Measurements from ENCODE around the gene PDILT.

Gene PDILT

DNA sequence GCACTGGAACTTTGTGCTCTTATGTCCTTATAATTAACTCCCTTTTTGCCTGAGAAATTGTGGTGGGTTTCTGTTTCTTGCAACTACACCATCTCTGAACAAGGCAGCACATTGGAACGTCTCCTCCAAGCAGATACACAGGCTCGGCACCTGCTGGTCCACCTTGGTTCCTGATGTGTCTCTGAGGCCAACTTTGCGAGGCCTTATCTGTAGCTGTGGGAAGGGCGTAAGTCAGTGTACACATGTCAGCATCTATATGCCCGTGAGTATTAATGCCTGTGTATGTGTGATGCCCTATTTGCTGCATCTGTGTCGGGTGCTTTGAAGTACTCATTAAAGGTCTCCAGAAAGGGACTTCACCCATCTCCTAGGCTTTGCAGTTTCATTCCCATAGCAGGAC, 94.8 kb downstream of the PDILT start:
- Mint-ChIP-seq H3K36me3 (no peaks in the 10 kb centered on the region), H3K4me3 (no peak overlapping the region), H3K9me3 (no peaks in the 10 kb centered on the region), H3K27ac (no peak overlapping the region), H3K27me3 (peaks cover 7% of the 10 kb centered on the region), H3K4me1 (no peaks in the 10 kb centered on the region)

All from activated naive CD4-positive, alpha-beta T cell treated with anti-CD3 and anti-CD28 coated beads, Interleukin-2, amount 50 U/mL, for 24 hours (primary cell).